GM19035 (cell line): ENCODE results near the gene DLGAP4.

ENCODE experiments used
- ATAC-seq: cut with Tn5 transposase; IDR thresholded peaks from one replicate; pipeline ENCODE4 v1.9.1; 2021; ENCODE audit not compliant: unreplicated experiment

DLGAP4 gene

GRCh38 chr20:36574366-36575135, 268.4 kb downstream of the DLGAP4 start:
- no peak for ATAC-seq

GRCh38 chr20:36576081-36576445, 269.9 kb downstream of the DLGAP4 start:
- no peak for ATAC-seq
